Measurements from ENCODE around the gene MYLK. TPM values are rescaled to one million over a fixed set of nuclear protein-coding genes. Genes with fewer than 3 reads are reported as not detected.

MYLK gene
- total RNA-seq, 4 donors from 2014 or later, result 9.7 to 92.8 (median 32.5) TPM

DNA sequence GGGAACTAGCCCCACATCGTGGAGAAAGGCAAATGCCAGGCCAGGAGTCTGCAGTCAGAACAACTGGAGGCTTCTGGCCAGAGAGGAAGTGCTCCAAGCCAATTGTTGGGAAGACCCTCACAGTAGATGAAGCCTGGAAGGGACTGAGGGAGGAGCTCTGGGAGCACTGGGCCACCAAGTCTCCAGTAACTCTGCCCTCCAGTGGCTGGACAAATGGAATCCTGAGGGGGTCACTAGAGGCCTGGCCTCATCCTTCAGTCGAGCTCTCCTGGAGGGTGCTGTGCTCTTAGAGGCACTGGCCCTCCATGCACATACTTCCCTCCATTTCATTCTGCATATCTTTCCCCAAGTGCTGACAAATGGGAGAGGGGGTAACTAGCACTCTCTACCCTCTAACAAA lies 103.0 kb downstream of the MYLK start:
- intact Hi-C loops (cut with DNase I; ENCODE audit: low total_unique reads), result no loop called here
- no peak for TF ChIP-seq POLR2A (IDR thresholded peaks at IDR 0.05)
- TF ChIP-seq CTCF (IDR thresholded peaks at IDR 0.05), result no peak
- 84 to 85% methylated on average over 2 of the region's 2 CpGs for whole genome bisulfite sequencing, 2 donors
- DNase-seq (ENCODE audit: low spot score in 2 of 2), result no peak
- no peak overlapping the region for H3K4me3 ChIP-seq (ENCODE audit: low read depth, poor library complexity, severe bottlenecking)

DNA sequence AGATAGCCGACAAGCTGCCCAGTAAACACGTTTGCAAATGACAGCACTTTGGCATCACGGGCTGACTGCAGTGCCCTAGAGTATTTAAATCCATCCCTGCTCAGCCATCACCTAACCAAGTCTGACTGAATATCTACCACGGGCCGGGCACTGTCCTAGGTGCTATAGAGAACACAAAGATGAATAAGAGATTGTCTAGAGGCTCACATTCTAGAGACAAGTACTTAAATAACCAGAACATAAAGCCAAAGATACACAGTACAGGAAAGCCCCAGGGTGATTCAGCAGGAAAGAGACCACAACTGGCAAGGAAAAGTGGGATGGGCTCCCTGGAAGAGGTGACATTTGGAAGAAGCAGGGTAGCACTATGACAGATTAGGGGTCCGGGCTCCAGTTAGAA lies 103.5 kb downstream of the MYLK start:
- WGBS, 2 donors, result 78 to 87% methylated on average over 6 of the region's 6 CpGs
- no peak for TF ChIP-seq POLR2A (IDR thresholded peaks at IDR 0.05)
- TF ChIP-seq CTCF (IDR thresholded peaks at IDR 0.05), result no peak
- H3K4me3 ChIP-seq (ENCODE audit: low read depth, poor library complexity, severe bottlenecking), result no peak overlapping the region
- intact Hi-C loops (cut with DNase I; ENCODE audit: low total_unique reads), result no loop called here
- no peak for DNase-seq (ENCODE audit: low spot score in 2 of 2)

DNA sequence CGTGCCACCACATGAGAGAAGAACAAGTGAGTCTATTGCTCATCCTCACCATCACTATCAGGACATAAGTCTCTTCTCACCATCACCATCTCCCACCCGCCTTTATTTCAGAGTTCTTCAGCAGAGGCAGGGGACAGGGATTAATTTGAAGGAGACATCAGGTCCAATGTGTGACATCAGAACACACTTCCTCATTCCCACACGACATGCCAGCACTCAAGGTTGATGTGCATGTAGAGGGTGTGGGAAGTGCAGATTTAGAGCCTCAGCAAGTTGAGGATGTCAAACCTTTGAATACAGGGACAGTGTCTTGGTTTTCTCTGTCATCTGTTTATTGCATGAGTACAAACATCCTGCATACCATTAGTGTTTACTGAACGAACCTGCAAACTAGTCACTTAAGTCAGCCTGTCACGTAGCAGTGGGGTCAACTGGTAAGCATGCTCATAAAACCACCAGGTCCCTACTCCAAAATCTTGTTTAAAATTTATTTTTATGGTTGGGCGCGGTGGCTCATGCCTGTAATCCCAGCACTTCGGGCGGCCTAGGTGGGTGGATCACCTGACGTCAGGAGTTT lies 104.4 kb downstream of the MYLK start:
- DNase-seq (ENCODE audit: low spot score in 2 of 2), result no peak
- no peak overlapping the region for H3K4me3 ChIP-seq (ENCODE audit: low read depth, poor library complexity, severe bottlenecking)
- WGBS, 2 donors, result 83 to 88% methylated on average over 10 of the region's 10 CpGs
- intact Hi-C loops (cut with DNase I; ENCODE audit: low total_unique reads), result no loop called here
- TF ChIP-seq CTCF (IDR thresholded peaks at IDR 0.05) (no peak), POLR2A (IDR thresholded peaks at IDR 0.05) (no peak)

GRCh38 chr3:123778991-123779622 lies 105.0 kb downstream of the MYLK start:
- TF ChIP-seq POLR2A (IDR thresholded peaks at IDR 0.05) (no peak), CTCF (IDR thresholded peaks at IDR 0.05) (no peak)
- 69 to 78% methylated on average over 8 of the region's 8 CpGs for WGBS, 2 donors
- intact Hi-C loops (cut with DNase I; ENCODE audit: low total_unique reads), result no loop called here
- DNase-seq (ENCODE audit: low spot score in 2 of 2), result peak in 1 of 2 donors; percentile 46
- H3K4me3 ChIP-seq (ENCODE audit: low read depth, poor library complexity, severe bottlenecking), result no peak overlapping the region

DNA sequence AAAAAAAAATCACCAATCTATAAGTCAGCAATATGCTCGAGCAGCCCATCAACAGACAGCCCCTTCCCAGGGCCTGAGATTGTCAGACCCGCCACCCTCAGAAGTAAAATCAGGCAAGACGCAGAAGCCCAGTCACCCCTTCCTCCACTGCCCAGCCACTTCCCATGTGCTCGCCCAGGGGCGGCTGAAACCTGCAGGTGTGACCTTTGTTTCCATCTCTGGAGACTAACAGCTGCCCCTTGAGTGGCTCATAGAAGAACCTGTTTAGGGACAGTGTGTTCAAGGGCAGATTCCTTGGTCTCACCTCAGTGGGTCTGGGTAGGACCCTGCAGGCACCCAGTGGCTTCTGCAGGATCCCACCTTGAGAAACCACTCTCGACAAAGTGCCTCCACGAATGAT lies 105.6 kb downstream of the MYLK start:
- WGBS, 2 donors, result 91 to 93% methylated on average over 7 of the region's 7 CpGs
- peak in 1 of 2 donors; percentile 68 for DNase-seq (ENCODE audit: low spot score in 2 of 2)
- intact Hi-C loops (cut with DNase I; ENCODE audit: low total_unique reads), result no loop called here
- no peak overlapping the region for H3K4me3 ChIP-seq (ENCODE audit: low read depth, poor library complexity, severe bottlenecking)
- TF ChIP-seq CTCF (IDR thresholded peaks at IDR 0.05) (no peak), POLR2A (IDR thresholded peaks at IDR 0.05) (no peak)

Data from lower leg skin (tissue), 4 donors.